ENCODE measurements around the gene SATB1.

Gene SATB1

GRCh38 chr3:18378218-18378617, 46.9 kb downstream of the SATB1 start:
- Histone ChIP-seq H3K27ac (ENCODE audit: low read depth, low read length) (no peak overlapping the region), H3K27me3 (ENCODE audit: control insufficient read depth, insufficient read depth, low read length) (no peaks in the 10 kb centered on the region), H3K9me3 (ENCODE audit: control insufficient read depth, insufficient read depth, low read length) (no peaks in the 10 kb centered on the region), H3K36me3 (ENCODE audit: control insufficient read depth, insufficient read depth, low read length) (0 out of 2 replicates have a peak, but pooled peaks cover 5% of the 10 kb centered on the region), H3K9ac (ENCODE audit: low read depth, low read length) (no peak overlapping the region), H3K4me3 (ENCODE audit: low read depth, low read length) (no peak overlapping the region), H3K4me1 (ENCODE audit: control insufficient read depth, insufficient read depth, low read length) (peaks cover 28% of the 10 kb centered on the region)

DNA sequence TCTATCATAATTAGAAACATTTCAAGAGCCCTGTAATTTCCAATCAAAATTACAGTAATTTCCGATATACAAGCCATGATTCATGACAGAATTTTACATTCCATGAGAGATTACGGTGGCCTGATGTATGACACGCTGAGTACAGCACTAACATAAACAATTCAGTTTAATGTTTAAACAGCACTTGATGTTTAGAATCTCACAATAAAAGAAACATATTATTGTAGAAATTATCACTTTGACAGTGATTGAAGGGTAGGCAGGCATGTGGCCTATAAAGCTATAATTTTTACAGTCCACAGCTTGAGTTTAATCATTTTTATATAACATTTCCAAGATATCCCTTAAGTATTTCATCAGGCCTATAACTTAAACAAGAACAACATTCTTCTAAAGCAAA, 48.5 kb downstream of the SATB1 start:
- H3K4me1 ChIP-seq (ENCODE audit: control insufficient read depth, insufficient read depth, low read length): peaks cover 33% of the 10 kb centered on the region
- H3K9me3 ChIP-seq (ENCODE audit: control insufficient read depth, insufficient read depth, low read length): no peaks in the 10 kb centered on the region
- no peak overlapping the region for H3K9ac ChIP-seq (ENCODE audit: low read depth, low read length)
- H3K27ac ChIP-seq (ENCODE audit: low read depth, low read length): no peak overlapping the region
- no peaks in the 10 kb centered on the region for H3K27me3 ChIP-seq (ENCODE audit: control insufficient read depth, insufficient read depth, low read length)
- no peak overlapping the region for H3K4me3 ChIP-seq (ENCODE audit: low read depth, low read length)
- 0 out of 2 replicates have a peak, but pooled peaks cover 5% of the 10 kb centered on the region for H3K36me3 ChIP-seq (ENCODE audit: control insufficient read depth, insufficient read depth, low read length)

GRCh38 chr3:18372786-18373405, 52.2 kb downstream of the SATB1 start:
- Histone ChIP-seq H3K4me3 (ENCODE audit: low read depth, low read length) (no peak overlapping the region), H3K27ac (ENCODE audit: low read depth, low read length) (no peak overlapping the region), H3K9ac (ENCODE audit: low read depth, low read length) (no peak overlapping the region), H3K36me3 (ENCODE audit: control insufficient read depth, insufficient read depth, low read length) (0 out of 2 replicates have a peak, but pooled peaks cover 5% of the 10 kb centered on the region), H3K9me3 (ENCODE audit: control insufficient read depth, insufficient read depth, low read length) (no peaks in the 10 kb centered on the region), H3K27me3 (ENCODE audit: control insufficient read depth, insufficient read depth, low read length) (no peaks in the 10 kb centered on the region), H3K4me1 (ENCODE audit: control insufficient read depth, insufficient read depth, low read length) (peaks cover 20% of the 10 kb centered on the region)

DNA sequence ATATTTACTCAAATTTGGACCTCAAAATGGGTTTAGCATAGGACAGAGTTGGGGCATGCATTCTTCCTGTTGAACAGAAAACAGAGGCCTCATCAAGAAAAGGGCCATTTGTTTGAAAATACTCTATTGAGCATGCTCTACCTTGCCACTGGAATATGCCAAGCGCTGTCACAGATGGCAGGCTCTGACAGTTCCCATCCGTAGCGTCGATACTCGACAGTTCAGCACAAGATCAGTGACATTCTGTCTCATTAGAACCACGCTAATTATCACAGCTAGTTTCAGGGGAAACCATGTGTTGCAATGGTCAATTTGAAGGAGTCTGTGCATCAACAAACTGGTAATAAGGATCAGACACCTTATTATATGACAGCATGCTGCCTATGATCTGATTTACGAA, 54.5 kb downstream of the SATB1 start:
- Histone ChIP-seq H3K9me3 (ENCODE audit: control insufficient read depth, insufficient read depth, low read length) (no peaks in the 10 kb centered on the region), H3K27ac (ENCODE audit: low read depth, low read length) (no peak overlapping the region), H3K27me3 (ENCODE audit: control insufficient read depth, insufficient read depth, low read length) (no peaks in the 10 kb centered on the region), H3K9ac (ENCODE audit: low read depth, low read length) (no peak overlapping the region), H3K36me3 (ENCODE audit: control insufficient read depth, insufficient read depth, low read length) (no peaks in the 10 kb centered on the region), H3K4me3 (ENCODE audit: low read depth, low read length) (no peak overlapping the region), H3K4me1 (ENCODE audit: control insufficient read depth, insufficient read depth, low read length) (peaks cover 22% of the 10 kb centered on the region)

GRCh38 chr3:18369551-18370185, 55.5 kb downstream of the SATB1 start:
- no peaks in the 10 kb centered on the region for H3K9me3 ChIP-seq (ENCODE audit: control insufficient read depth, insufficient read depth, low read length)
- no peak overlapping the region for H3K9ac ChIP-seq (ENCODE audit: low read depth, low read length)
- no peaks in the 10 kb centered on the region for H3K27me3 ChIP-seq (ENCODE audit: control insufficient read depth, insufficient read depth, low read length)
- no peak overlapping the region for H3K4me3 ChIP-seq (ENCODE audit: low read depth, low read length)
- H3K27ac ChIP-seq (ENCODE audit: low read depth, low read length): no peak overlapping the region
- peaks cover 23% of the 10 kb centered on the region for H3K4me1 ChIP-seq (ENCODE audit: control insufficient read depth, insufficient read depth, low read length)
- H3K36me3 ChIP-seq (ENCODE audit: control insufficient read depth, insufficient read depth, low read length): no peaks in the 10 kb centered on the region

- Histone ChIP-seq H3K36me3 (ENCODE audit: control insufficient read depth, insufficient read depth, low read length) (no peaks in the 10 kb centered on the region), H3K27me3 (ENCODE audit: control insufficient read depth, insufficient read depth, low read length) (no peaks in the 10 kb centered on the region), H3K9ac (ENCODE audit: low read depth, low read length) (no peak overlapping the region), H3K27ac (ENCODE audit: low read depth, low read length) (no peak overlapping the region), H3K4me1 (ENCODE audit: control insufficient read depth, insufficient read depth, low read length) (peaks cover 34% of the 10 kb centered on the region), H3K4me3 (ENCODE audit: low read depth, low read length) (no peak overlapping the region), H3K9me3 (ENCODE audit: control insufficient read depth, insufficient read depth, low read length) (no peaks in the 10 kb centered on the region)
Observed at GRCh38 chr3:18366258-18366657, 58.9 kb downstream of the SATB1 start.

- Histone ChIP-seq H3K4me3 (ENCODE audit: low read depth, low read length) (0 out of 2 replicates have a peak overlapping the region, but pooled peaks have one; percentile 5), H3K9ac (ENCODE audit: low read depth, low read length) (no peak overlapping the region), H3K36me3 (ENCODE audit: control insufficient read depth, insufficient read depth, low read length) (no peaks in the 10 kb centered on the region), H3K27ac (ENCODE audit: low read depth, low read length) (no peak overlapping the region), H3K27me3 (ENCODE audit: control insufficient read depth, insufficient read depth, low read length) (no peaks in the 10 kb centered on the region), H3K4me1 (ENCODE audit: control insufficient read depth, insufficient read depth, low read length) (peaks cover 27% of the 10 kb centered on the region), H3K9me3 (ENCODE audit: control insufficient read depth, insufficient read depth, low read length) (no peaks in the 10 kb centered on the region)
Observed at GRCh38 chr3:18363338-18363737, 61.8 kb downstream of the SATB1 start.

- H3K27ac ChIP-seq (ENCODE audit: low read depth, low read length): no peak overlapping the region
- H3K9me3 ChIP-seq (ENCODE audit: control insufficient read depth, insufficient read depth, low read length): no peaks in the 10 kb centered on the region
- H3K27me3 ChIP-seq (ENCODE audit: control insufficient read depth, insufficient read depth, low read length): no peaks in the 10 kb centered on the region
- peaks cover 36% of the 10 kb centered on the region for H3K4me1 ChIP-seq (ENCODE audit: control insufficient read depth, insufficient read depth, low read length)
- H3K36me3 ChIP-seq (ENCODE audit: control insufficient read depth, insufficient read depth, low read length): no peaks in the 10 kb centered on the region
- H3K4me3 ChIP-seq (ENCODE audit: low read depth, low read length): no peak overlapping the region
- H3K9ac ChIP-seq (ENCODE audit: low read depth, low read length): no peak overlapping the region
Observed at GRCh38 chr3:18357747-18358146, 67.4 kb downstream of the SATB1 start.

DNA sequence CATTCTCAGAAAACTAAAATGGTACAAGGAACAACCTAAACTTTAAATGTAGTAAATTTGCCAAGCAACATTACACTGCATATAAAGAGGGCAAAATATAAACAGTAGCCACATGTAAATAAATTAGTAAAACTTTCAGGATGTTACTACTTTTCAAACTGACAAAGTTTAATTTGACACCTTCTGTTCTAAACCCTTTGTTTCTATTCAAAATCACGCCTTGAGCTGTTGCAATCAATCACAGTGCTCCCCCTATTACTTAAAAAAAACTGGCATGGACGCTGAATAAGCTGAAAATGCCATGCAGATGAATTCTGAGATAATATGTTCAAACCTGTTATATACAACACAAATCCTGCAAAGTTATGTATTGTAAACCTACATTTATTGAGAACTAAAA, 69.3 kb downstream of the SATB1 start:
- H3K27me3 ChIP-seq (ENCODE audit: control insufficient read depth, insufficient read depth, low read length): no peaks in the 10 kb centered on the region
- no peak overlapping the region for H3K4me3 ChIP-seq (ENCODE audit: low read depth, low read length)
- H3K36me3 ChIP-seq (ENCODE audit: control insufficient read depth, insufficient read depth, low read length): no peaks in the 10 kb centered on the region
- H3K9ac ChIP-seq (ENCODE audit: low read depth, low read length): no peak overlapping the region
- H3K27ac ChIP-seq (ENCODE audit: low read depth, low read length): peak overlapping the region; percentile 29
- peaks cover 44% of the 10 kb centered on the region for H3K4me1 ChIP-seq (ENCODE audit: control insufficient read depth, insufficient read depth, low read length)
- H3K9me3 ChIP-seq (ENCODE audit: control insufficient read depth, insufficient read depth, low read length): no peaks in the 10 kb centered on the region

- Histone ChIP-seq H3K36me3 (ENCODE audit: control insufficient read depth, insufficient read depth, low read length) (no peaks in the 10 kb centered on the region), H3K4me3 (ENCODE audit: low read depth, low read length) (no peak overlapping the region), H3K27ac (ENCODE audit: low read depth, low read length) (peak overlapping the region; percentile 46), H3K9me3 (ENCODE audit: control insufficient read depth, insufficient read depth, low read length) (no peaks in the 10 kb centered on the region), H3K27me3 (ENCODE audit: control insufficient read depth, insufficient read depth, low read length) (no peaks in the 10 kb centered on the region), H3K9ac (ENCODE audit: low read depth, low read length) (no peak overlapping the region), H3K4me1 (ENCODE audit: control insufficient read depth, insufficient read depth, low read length) (peaks cover 52% of the 10 kb centered on the region)
Observed at GRCh38 chr3:18354701-18355100, 70.4 kb downstream of the SATB1 start.

DNA sequence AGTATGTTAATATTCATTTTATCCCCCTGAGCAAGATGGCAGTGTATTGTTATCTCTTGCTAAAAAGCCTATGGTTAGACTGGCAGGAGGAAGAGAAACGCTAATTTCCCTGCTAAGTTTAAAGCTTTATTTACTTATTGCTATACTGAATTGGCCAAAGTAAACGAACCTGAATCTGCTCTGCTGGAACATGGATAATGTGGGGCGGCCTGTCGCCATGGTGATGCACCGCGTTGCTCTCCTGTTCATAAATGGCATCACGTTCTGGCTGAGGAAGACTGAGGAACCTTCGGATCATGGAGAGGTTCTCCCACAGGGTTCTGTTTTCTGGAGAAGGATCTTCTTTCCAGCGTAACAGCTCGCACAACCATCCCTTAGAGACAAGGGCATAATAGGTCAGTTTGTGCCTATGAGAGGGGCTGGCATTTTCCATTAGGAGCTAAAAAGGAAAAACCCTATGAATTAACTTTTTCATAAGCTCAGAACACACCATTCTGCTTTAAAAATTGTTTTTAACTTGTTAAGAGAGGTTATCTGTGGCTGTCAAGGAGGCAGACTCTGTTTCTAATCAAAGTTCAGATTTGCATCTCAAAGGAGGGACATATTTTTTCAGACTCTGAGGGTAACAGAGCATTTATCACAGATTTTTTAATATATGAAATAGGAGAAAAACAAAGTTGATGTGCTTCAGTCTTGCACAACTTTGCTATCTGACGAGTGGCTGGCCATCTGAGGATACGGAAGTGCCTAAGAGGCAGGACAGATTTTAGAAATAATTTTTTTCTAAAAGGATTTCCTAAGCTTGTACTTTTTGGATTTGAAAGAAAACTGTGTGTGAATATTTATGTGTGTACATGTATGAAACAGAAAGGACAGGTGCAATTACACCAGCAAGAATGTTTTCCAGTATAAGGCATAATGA, 73.1 kb downstream of the SATB1 start:
- Histone ChIP-seq H3K9me3 (ENCODE audit: control insufficient read depth, insufficient read depth, low read length) (no peaks in the 10 kb centered on the region), H3K9ac (ENCODE audit: low read depth, low read length) (no peak overlapping the region), H3K27ac (ENCODE audit: low read depth, low read length) (no peak overlapping the region), H3K4me1 (ENCODE audit: control insufficient read depth, insufficient read depth, low read length) (peaks cover 77% of the 10 kb centered on the region), H3K36me3 (ENCODE audit: control insufficient read depth, insufficient read depth, low read length) (peaks cover 6% of the 10 kb centered on the region; the same call in 1 of the 2 replicates), H3K27me3 (ENCODE audit: control insufficient read depth, insufficient read depth, low read length) (no peaks in the 10 kb centered on the region), H3K4me3 (ENCODE audit: low read depth, low read length) (no peak overlapping the region)

Measured in HUES48 (cell line).